SU-DHL-6 (cell line): ENCODE data around the gene CORO2A.

Source experiments
- CTCF ChIP-seq: fragments of 200-600 bp; sonication (generic); IDR thresholded peaks from one replicate; pipeline ENCODE4 v1.5.1; 2017; ENCODE audit warnings: antibody characterized with exemption, mild to moderate bottlenecking, low read length, moderate library complexity; ENCODE audit not compliant: insufficient read depth, poor library complexity, severe bottlenecking
- EZH2phosphoT487 ChIP-seq: fragments of 200-600 bp; sonication (generic), shearing (Covaris generic); conservative IDR thresholded peaks from 2 replicates; pipeline ENCODE4 v1.6.1; 2018; ENCODE audit warnings: mild to moderate bottlenecking, antibody characterized with exemption, low read length, moderate library complexity, mixed read lengths

GRCh38 chr9:98191181-98191608 is 1.2 kb downstream of the CORO2A start:
- TF ChIP-seq CTCF (no peak), EZH2phosphoT487 (no peak)
